HCT116 (cell line): ENCODE data around the gene CDH9. TPM values are rescaled to one million over a fixed set of nuclear protein-coding genes. Genes with fewer than 3 reads are reported as not detected.

Experiments used
- ATAC-seq: fragments of 200-7000 bp; cut with Tn5 transposase; 2 replicates; pipeline ENCODE4 v1.9.1; 2020; ENCODE audit warnings: mild to moderate bottlenecking, moderate library complexity
- BruUV-seq: library from RNA; stranded (reverse); fragments of 400-500 nt; replicated peaks from 2 replicates; lab custom pipeline; 2021; lab: Mats Ljungman, UMichigan
- CTCF ChIA-PET: fragments of 300-600 bp; sonication (Branson Sonifier 250); formaldehyde crosslinking; loops from one replicate; lab custom pipeline; 2021; ENCODE audit warnings: antibody characterized with exemption; lab: Charles Lee
- POLR2A ChIA-PET: fragments of 300-600, 350-600 bp; sonication (Branson Sonifier 250); formaldehyde crosslinking; loops from one replicate; lab custom pipeline; 2021; ENCODE audit warnings: antibody characterized with exemption; lab: Charles Lee
- RAD21 ChIA-PET, 2 experiments: fragments of 300-600 bp; sonication (Branson Sonifier 250); formaldehyde crosslinking; loops; one replicate each; lab custom pipeline; 2023; ENCODE audit warnings: low total read pairs in 2 of 2; ENCODE audit not compliant: uncharacterized antibody in 2 of 2, unreplicated experiment in 2 of 2, low non-redundant PET in 1 of 2; lab: Charles Lee
- DNase-seq: peaks from one replicate; pipeline ENCODE4 v3.0.0-alpha.2; 2010; ENCODE audit warnings: low read depth, low spot score
- H2AFZ ChIP-seq: fragments of 200-600 bp; shearing (Covaris generic), sonication (generic); 2 replicates; pipeline ENCODE4 v1.6.1; 2017; ENCODE audit warnings: low read depth, mixed run types, mixed read lengths, antibody characterized with exemption, low read length; ENCODE audit not compliant: poor library complexity, severe bottlenecking
- H3K27ac ChIP-seq: 2 replicates; pipeline ENCODE4 v1.5.1; 2012; ENCODE audit warnings: low read depth, low read length
- H3K27me3 ChIP-seq: fragments of 200-600 bp; sonication (generic); 2 replicates; pipeline ENCODE4 v1.6.1; 2016; ENCODE audit warnings: mixed run types, low read length, mixed read lengths; ENCODE audit not compliant: insufficient read depth
- H3K36me3 ChIP-seq, 2 experiments: fragments of 200-500 bp in 1 of 2; fragments of 200-600 bp in 1 of 2; sonication (Bioruptor generic) in 1 of 2; sonication (generic) in 1 of 2; 2 replicates each; pipeline versions ENCODE4 v1.5.1 to v1.6.1; 2014 to 2016; ENCODE audit warnings: low read length in 2 of 2, inconsistent platforms in 1 of 2, mixed read lengths in 1 of 2, mixed run types in 1 of 2; ENCODE audit not compliant: insufficient read depth in 2 of 2, control insufficient read depth in 1 of 2
- H3K4me1 ChIP-seq, 2 experiments: fragments of 200-600 bp in 1 of 2; sonication (generic) in 1 of 2; 2 replicates each; pipeline versions ENCODE4 v1.5.1 to v1.6.1; 2012 to 2017; ENCODE audit warnings: low read length in 2 of 2, inconsistent platforms in 1 of 2, mild to moderate bottlenecking in 1 of 2, mixed read lengths in 1 of 2, mixed run types in 1 of 2, moderate library complexity in 1 of 2; ENCODE audit not compliant: insufficient read depth in 2 of 2, control insufficient read depth in 1 of 2
- H3K4me2 ChIP-seq: fragments of 200-600 bp; sonication (generic); 2 replicates; pipeline ENCODE4 v1.6.1; 2017; ENCODE audit warnings: mixed run types, low read length, mixed read lengths
- H3K4me3 ChIP-seq, 2 experiments: fragments of 200-600 bp in 1 of 2; sonication (generic) in 1 of 2; replicated peaks in 1 of 2; 2 replicates each; pipeline ENCODE4 v1.5.1; 2011 to 2016; ENCODE audit warnings: low read length in 2 of 2, control low read depth in 1 of 2, low read depth in 1 of 2, mild to moderate bottlenecking in 1 of 2, mixed read lengths in 1 of 2, mixed run types in 1 of 2
- H3K79me2 ChIP-seq: fragments of 200-600 bp; sonication (generic); 2 replicates; pipeline ENCODE4 v1.6.1; 2017; ENCODE audit warnings: mild to moderate bottlenecking, mixed run types, low read length, moderate library complexity, mixed read lengths; ENCODE audit not compliant: insufficient read depth
- H3K9ac ChIP-seq: fragments of 200-600 bp; sonication (generic); 2 replicates; pipeline ENCODE4 v1.6.1; 2016; ENCODE audit warnings: low read length, mixed read lengths
- H3K9me2 ChIP-seq: fragments of 200-600 bp; sonication (generic), shearing (Covaris generic); 2 replicates; pipeline ENCODE4 v1.6.1; 2017; ENCODE audit warnings: mixed run types, mild to moderate bottlenecking, moderate library complexity; ENCODE audit not compliant: insufficient read depth
- H3K9me3 ChIP-seq, 2 experiments: fragments of 200-500 bp in 1 of 2; fragments of 200-600 bp in 1 of 2; sonication (Bioruptor generic) in 1 of 2; sonication (generic) in 1 of 2; 2 replicates each; pipeline ENCODE4 v1.6.1; 2014 to 2017; ENCODE audit warnings: low read length in 2 of 2, mixed read lengths in 2 of 2, inconsistent platforms in 1 of 2, low read depth in 1 of 2, mild to moderate bottlenecking in 1 of 2, mixed run types in 1 of 2, moderate library complexity in 1 of 2; ENCODE audit not compliant: control insufficient read depth in 1 of 2, insufficient read depth in 1 of 2
- H4K20me1 ChIP-seq: fragments of 200-600 bp; sonication (generic), shearing (Covaris generic); 2 replicates; pipeline ENCODE4 v1.6.1; 2017; ENCODE audit warnings: mixed run types, mild to moderate bottlenecking, moderate library complexity; ENCODE audit not compliant: insufficient read depth
- CEBPB ChIP-seq: IDR thresholded peaks from 2 replicates; pipeline ENCODE4 v1.6.1; 2012; ENCODE audit warnings: low read depth
- RAD21 ChIP-seq: IDR thresholded peaks from 2 replicates; pipeline ENCODE4 v1.6.1; 2012; ENCODE audit warnings: low read depth, mild to moderate bottlenecking
- SP1 ChIP-seq: IDR thresholded peaks from 2 replicates; pipeline ENCODE4 v1.6.1; 2012; ENCODE audit warnings: low read depth
- SRF ChIP-seq: IDR thresholded peaks from 2 replicates; pipeline ENCODE4 v1.6.1; 2012; ENCODE audit warnings: low read depth
- intact Hi-C: fragments of 100-400 bp; cut with micrococcal nuclease; formaldehyde crosslinking; loops from 2 replicates; pipeline ENCODE4 v1.10.0; 2022
- total RNA-seq: library from RNA; stranded (reverse); gene quantifications from one replicate; pipeline ENCODE4 v1.2.1, GENCODE V29; 2021; ENCODE audit not compliant: unreplicated experiment
- TF ChIP-seq, protein P1 (sequence below): IDR thresholded peaks from 2 replicates; pipeline ENCODE4 v1.6.1; 2012
- TF ChIP-seq, protein P2 (sequence below), 3 experiments: fragments of 200-600 bp in 1 of 3; sonication (generic) in 1 of 3; IDR thresholded peaks in 2 of 3; conservative IDR thresholded peaks in 1 of 3; 2 replicates each; pipeline ENCODE4 v1.5.1; 2012 to 2017; ENCODE audit warnings: low read depth in 2 of 3, low read length in 2 of 3, antibody characterized with exemption in 1 of 3, borderline replicate concordance in 1 of 3, control low read depth in 1 of 3, mild to moderate bottlenecking in 1 of 3, mixed read lengths in 1 of 3, mixed run types in 1 of 3, moderate library complexity in 1 of 3; ENCODE audit not compliant: insufficient read depth in 1 of 3
- TF ChIP-seq, protein P3 (sequence below): IDR thresholded peaks from 2 replicates; pipeline ENCODE4 v1.6.1; 2012
- TF ChIP-seq, protein P4 (sequence below): IDR thresholded peaks from 2 replicates; pipeline ENCODE4 v1.6.1; 2012; ENCODE audit warnings: low read depth
- TF ChIP-seq, protein P5 (sequence below): IDR thresholded peaks from 2 replicates; pipeline ENCODE4 v1.6.1; 2011; ENCODE audit warnings: mild to moderate bottlenecking, low read length, moderate library complexity; ENCODE audit not compliant: insufficient replicate concordance; ENCODE audit errors: extremely low read depth

The CDH9 gene
- total RNA-seq, 1 experiment from 2014 or later = not detected

GRCh38 chr5:26869781-26870180 is 168.6 kb downstream of the CDH9 start:
- Histone ChIP-seq H4K20me1 (no peaks in the 10 kb centered on the region), H3K9me3 (peaks cover 8 to 13% of the 10 kb centered on the region in 2 experiments; a peak in 2 of 4 replicates), H3K27ac (no peak overlapping the region), H3K4me1 (no peaks in the 10 kb centered on the region), H3K4me2 (no peak overlapping the region), H3K79me2 (no peaks in the 10 kb centered on the region), H3K27me3 (no peaks in the 10 kb centered on the region), H3K36me3 (no peaks in the 10 kb centered on the region), H3K9me2 (no peaks in the 10 kb centered on the region), H3K9ac (no peak overlapping the region), H2AFZ (no peak overlapping the region), H3K4me3 (no peak overlapping the region)
- intact Hi-C loops = no loop called here
- BruUV-seq = no TSS peak
- ATAC-seq = no peak
- ChIA-PET POLR2A (no interaction called here), RAD21 (no interaction called here), CTCF (no interaction called here)
- DNase-seq = no peak
- TF ChIP-seq, protein P1, sequence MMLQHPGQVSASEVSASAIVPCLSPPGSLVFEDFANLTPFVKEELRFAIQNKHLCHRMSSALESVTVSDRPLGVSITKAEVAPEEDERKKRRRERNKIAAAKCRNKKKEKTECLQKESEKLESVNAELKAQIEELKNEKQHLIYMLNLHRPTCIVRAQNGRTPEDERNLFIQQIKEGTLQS = no peak
- TF ChIP-seq, protein P2, sequence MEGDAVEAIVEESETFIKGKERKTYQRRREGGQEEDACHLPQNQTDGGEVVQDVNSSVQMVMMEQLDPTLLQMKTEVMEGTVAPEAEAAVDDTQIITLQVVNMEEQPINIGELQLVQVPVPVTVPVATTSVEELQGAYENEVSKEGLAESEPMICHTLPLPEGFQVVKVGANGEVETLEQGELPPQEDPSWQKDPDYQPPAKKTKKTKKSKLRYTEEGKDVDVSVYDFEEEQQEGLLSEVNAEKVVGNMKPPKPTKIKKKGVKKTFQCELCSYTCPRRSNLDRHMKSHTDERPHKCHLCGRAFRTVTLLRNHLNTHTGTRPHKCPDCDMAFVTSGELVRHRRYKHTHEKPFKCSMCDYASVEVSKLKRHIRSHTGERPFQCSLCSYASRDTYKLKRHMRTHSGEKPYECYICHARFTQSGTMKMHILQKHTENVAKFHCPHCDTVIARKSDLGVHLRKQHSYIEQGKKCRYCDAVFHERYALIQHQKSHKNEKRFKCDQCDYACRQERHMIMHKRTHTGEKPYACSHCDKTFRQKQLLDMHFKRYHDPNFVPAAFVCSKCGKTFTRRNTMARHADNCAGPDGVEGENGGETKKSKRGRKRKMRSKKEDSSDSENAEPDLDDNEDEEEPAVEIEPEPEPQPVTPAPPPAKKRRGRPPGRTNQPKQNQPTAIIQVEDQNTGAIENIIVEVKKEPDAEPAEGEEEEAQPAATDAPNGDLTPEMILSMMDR (IDR thresholded peaks at IDR 0.05 in 2 of 3, conservative IDR thresholded peaks at IDR 0.05 in 1 of 3; ENCODE audit: borderline replicate concordance in 1 of 3, insufficient read depth in 1 of 3, low read depth in 2 of 3, low read length in 2 of 3) = no peak
- TF ChIP-seq SRF (no peak), CEBPB (no peak), RAD21 (no peak), SP1 (no peak)
- TF ChIP-seq, protein P3, sequence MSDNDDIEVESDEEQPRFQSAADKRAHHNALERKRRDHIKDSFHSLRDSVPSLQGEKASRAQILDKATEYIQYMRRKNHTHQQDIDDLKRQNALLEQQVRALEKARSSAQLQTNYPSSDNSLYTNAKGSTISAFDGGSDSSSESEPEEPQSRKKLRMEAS = no peak
- TF ChIP-seq, protein P4, sequence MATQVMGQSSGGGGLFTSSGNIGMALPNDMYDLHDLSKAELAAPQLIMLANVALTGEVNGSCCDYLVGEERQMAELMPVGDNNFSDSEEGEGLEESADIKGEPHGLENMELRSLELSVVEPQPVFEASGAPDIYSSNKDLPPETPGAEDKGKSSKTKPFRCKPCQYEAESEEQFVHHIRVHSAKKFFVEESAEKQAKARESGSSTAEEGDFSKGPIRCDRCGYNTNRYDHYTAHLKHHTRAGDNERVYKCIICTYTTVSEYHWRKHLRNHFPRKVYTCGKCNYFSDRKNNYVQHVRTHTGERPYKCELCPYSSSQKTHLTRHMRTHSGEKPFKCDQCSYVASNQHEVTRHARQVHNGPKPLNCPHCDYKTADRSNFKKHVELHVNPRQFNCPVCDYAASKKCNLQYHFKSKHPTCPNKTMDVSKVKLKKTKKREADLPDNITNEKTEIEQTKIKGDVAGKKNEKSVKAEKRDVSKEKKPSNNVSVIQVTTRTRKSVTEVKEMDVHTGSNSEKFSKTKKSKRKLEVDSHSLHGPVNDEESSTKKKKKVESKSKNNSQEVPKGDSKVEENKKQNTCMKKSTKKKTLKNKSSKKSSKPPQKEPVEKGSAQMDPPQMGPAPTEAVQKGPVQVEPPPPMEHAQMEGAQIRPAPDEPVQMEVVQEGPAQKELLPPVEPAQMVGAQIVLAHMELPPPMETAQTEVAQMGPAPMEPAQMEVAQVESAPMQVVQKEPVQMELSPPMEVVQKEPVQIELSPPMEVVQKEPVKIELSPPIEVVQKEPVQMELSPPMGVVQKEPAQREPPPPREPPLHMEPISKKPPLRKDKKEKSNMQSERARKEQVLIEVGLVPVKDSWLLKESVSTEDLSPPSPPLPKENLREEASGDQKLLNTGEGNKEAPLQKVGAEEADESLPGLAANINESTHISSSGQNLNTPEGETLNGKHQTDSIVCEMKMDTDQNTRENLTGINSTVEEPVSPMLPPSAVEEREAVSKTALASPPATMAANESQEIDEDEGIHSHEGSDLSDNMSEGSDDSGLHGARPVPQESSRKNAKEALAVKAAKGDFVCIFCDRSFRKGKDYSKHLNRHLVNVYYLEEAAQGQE = no peak
- TF ChIP-seq, protein P5, sequence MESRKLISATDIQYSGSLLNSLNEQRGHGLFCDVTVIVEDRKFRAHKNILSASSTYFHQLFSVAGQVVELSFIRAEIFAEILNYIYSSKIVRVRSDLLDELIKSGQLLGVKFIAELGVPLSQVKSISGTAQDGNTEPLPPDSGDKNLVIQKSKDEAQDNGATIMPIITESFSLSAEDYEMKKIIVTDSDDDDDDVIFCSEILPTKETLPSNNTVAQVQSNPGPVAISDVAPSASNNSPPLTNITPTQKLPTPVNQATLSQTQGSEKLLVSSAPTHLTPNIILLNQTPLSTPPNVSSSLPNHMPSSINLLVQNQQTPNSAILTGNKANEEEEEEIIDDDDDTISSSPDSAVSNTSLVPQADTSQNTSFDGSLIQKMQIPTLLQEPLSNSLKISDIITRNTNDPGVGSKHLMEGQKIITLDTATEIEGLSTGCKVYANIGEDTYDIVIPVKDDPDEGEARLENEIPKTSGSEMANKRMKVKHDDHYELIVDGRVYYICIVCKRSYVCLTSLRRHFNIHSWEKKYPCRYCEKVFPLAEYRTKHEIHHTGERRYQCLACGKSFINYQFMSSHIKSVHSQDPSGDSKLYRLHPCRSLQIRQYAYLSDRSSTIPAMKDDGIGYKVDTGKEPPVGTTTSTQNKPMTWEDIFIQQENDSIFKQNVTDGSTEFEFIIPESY = no peak
